ENCODE measurements around the gene FAM20A. TPM values are rescaled to one million over a fixed set of nuclear protein-coding genes. Genes with fewer than 3 reads are reported as not detected.

The FAM20A gene
- total and polyA plus RNA-seq, 2 of the 8 experiments (the other 6 are each of a cell fraction or from before 2014, with no cell fraction given) = 3.6 to 11.9 TPM

DNA sequence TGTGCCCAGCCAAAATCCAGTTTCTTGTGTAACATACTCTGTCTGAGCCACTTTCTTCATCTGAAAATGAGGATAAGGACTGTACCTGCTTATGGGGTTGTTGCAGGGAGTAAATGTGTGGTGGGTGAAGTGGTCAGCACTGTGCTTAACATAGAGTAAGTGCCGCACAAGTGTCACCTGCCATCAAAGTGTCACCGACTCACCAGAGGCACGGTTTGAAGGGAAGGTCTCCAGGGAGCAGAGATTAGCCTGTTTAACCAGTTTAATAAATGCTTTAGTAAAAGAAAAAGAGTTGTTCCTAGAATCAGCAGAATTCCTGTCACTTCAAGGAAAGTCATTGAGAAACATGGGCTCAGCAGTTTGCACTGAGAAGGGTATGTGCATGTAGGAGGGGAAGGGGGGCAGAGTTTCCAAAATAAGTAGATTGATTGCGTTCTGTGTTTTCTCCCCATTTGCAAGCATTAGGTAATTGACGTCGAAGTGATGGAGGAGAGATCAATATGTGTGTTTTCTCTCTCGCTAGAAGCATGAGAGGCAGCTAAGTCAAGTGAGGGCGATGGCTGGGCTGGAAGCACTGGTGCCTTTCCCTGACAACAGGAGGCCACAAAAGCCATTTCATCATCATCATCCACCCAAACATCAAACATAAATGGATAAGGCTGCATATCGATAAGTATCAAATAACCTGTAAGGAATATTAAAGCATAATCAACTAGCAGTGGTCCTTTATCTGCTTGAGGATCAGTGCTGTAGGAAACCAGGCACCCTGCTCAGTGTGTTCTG, 19.1 kb downstream of the FAM20A start (continued):
- TF ChIP-seq, protein P1, sequence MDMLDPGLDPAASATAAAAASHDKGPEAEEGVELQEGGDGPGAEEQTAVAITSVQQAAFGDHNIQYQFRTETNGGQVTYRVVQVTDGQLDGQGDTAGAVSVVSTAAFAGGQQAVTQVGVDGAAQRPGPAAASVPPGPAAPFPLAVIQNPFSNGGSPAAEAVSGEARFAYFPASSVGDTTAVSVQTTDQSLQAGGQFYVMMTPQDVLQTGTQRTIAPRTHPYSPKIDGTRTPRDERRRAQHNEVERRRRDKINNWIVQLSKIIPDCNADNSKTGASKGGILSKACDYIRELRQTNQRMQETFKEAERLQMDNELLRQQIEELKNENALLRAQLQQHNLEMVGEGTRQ (IDR thresholded peaks at IDR 0.05; ENCODE audit: low read length) = no peak
- TF ChIP-seq JUN (IDR thresholded peaks at IDR 0.05; ENCODE audit: low read depth, low read length) = no peak
